HG02870 (cell line): ENCODE measurements around the gene SYT2.
"Not testable (repeated sequence)": the region's sequence is repeated elsewhere in the genome, so short reads cannot be mapped to it uniquely, and the experiment has no call there.

ENCODE experiments used
- ATAC-seq: cut with Tn5 transposase; IDR thresholded peaks from one replicate; pipeline ENCODE4 v1.9.1; 2021; ENCODE audit warnings: mild to moderate bottlenecking, moderate library complexity; ENCODE audit not compliant: unreplicated experiment

Gene SYT2

GRCh38 chr1:202578001-202578504, 132.2 kb downstream of the SYT2 start:
- no peak for ATAC-seq

GRCh38 chr1:202577381-202577780, 132.9 kb downstream of the SYT2 start:
- ATAC-seq: no peak

- ATAC-seq: no peak
Observed at GRCh38 chr1:202576816-202577215, 133.4 kb downstream of the SYT2 start.

- ATAC-seq: no peak
Observed at GRCh38 chr1:202575918-202576653, 134.2 kb downstream of the SYT2 start.

GRCh38 chr1:202572867-202573266, 137.4 kb downstream of the SYT2 start:
- no peak for ATAC-seq

GRCh38 chr1:202571719-202572339, 138.4 kb downstream of the SYT2 start:
- ATAC-seq: no peak

- ATAC-seq: no peak
Observed at GRCh38 chr1:202569393-202570322, 140.6 kb downstream of the SYT2 start.

GRCh38 chr1:202568826-202569225, 141.4 kb downstream of the SYT2 start:
- no peak for ATAC-seq

GRCh38 chr1:202568410-202568809, 141.8 kb downstream of the SYT2 start:
- ATAC-seq: no peak

GRCh38 chr1:202567738-202568137, 142.5 kb downstream of the SYT2 start:
- ATAC-seq: no peak

GRCh38 chr1:202565890-202566602, 144.2 kb downstream of the SYT2 start:
- peak; percentile 75 for ATAC-seq

GRCh38 chr1:202564958-202565495, 145.2 kb downstream of the SYT2 start:
- no peak for ATAC-seq

- ATAC-seq: no peak
Observed at GRCh38 chr1:202563818-202564217, 146.4 kb downstream of the SYT2 start.

GRCh38 chr1:202562444-202563060, 147.7 kb downstream of the SYT2 start:
- ATAC-seq: no peak

GRCh38 chr1:202561726-202562443, 148.4 kb downstream of the SYT2 start:
- no peak for ATAC-seq

GRCh38 chr1:202561240-202561639, 149.0 kb downstream of the SYT2 start:
- ATAC-seq: no peak

GRCh38 chr1:202557662-202558061, 152.6 kb downstream of the SYT2 start:
- not testable (repeated sequence) for ATAC-seq

GRCh38 chr1:202556037-202556436, 154.2 kb downstream of the SYT2 start:
- ATAC-seq: not testable (repeated sequence)

- not testable (repeated sequence) for ATAC-seq
Observed at GRCh38 chr1:202554619-202555018, 155.6 kb downstream of the SYT2 start.
